Measurements from ENCODE around the gene NCAPH2. TPM values are rescaled to one million over a fixed set of nuclear protein-coding genes. Genes with fewer than 3 reads are reported as not detected.
"Not testable (repeated sequence)": the region's sequence is repeated elsewhere in the genome, so short reads cannot be mapped to it uniquely, and the experiment has no call there.

Gene NCAPH2
- total RNA-seq, 2 donors from 2014 or later: 97.0 to 103 TPM

DNA sequence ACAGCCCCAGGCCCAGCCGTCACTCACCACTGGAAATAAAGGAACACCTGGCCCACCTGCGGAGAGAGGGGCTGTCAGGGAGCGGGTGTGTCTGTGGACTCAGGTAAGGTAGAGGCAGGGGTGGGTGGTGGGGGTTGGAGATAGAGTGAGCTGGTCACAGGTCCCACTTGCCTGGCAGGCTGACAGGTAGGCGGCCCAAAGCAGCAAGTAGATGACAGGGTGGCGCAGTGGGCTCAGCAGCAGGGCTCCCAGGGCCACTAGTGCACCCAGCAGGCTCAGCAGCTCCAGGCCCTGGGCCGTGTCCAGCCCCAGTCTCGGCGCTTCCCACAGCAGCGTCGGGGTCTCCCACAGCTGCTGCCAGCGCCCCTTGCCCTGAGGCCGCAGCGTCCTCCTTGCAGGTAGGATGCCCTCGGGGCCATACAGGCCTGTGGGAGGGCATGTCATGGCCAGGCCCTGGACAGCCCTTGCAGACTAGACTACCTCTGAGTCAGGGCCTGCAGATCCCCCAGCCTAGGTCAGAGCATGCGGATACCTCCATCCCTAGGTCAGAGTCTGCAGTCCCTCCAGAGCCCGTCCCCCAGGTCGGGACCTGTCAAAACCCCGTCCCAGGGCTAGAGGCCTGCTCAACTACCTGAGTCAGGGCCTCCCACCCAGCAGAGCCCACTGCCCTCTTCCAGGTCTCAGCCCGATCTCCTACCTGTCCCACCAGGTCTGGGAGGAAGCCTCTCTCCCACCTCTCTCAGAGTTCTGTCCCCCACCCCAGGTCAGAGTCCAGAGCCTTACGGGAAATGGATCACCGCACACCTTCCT is 1.2 kb upstream of the NCAPH2 start:
- H3K9me3 ChIP-seq (ENCODE audit: control insufficient read depth, low read length, poor library complexity, severe bottlenecking): no peaks in the 10 kb centered on the region
- H3K36me3 Mint-ChIP-seq (ENCODE audit: low read depth): no peaks in the 10 kb centered on the region
- no peaks in the 10 kb centered on the region for H3K27me3 Mint-ChIP-seq
- no peak for ATAC-seq
- peak overlapping the region; percentile 96 for H3K4me3 Mint-ChIP-seq
- H3K4me1 Mint-ChIP-seq: peaks cover 14% of the 10 kb centered on the region
- DNase-seq: no peak
- H3K27ac Mint-ChIP-seq: peak overlapping the region; percentile 94

DNA sequence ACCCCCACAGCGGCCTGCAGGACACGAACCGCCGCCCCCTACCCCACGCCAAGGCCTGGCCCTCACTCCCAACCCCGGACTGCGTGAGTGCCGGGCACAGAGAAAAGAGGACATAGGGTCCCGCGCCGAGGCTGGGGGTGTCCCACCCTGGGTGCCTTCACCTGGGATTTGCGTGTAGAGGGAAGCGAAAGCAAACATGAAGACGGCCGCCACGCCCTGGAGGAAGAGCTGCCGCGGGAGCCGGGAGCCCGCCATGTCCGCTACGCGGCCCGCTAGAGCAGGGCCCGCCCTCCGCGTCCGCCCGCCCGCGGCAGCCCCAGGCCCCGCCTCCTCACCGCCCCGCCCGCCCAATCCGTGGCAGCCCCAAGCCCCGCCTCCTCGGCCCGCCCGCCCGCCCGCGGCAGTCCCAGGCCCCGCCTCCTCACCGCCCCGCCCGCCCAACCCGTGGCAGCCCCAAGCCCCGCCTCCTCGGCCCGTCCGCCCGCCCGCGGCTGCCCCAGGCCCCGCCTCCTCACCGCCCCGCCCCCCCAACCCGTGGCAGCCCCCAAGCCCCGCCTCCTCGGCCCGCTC is 518 bp upstream of the NCAPH2 start, which contains the start of gene LMF2:
TSS of gene LMF2 (minus strand) at position 282 of the 570 bp plus-strand sequence. CDS start at position 255, 27 bp downstream.
- Mint-ChIP-seq H3K4me1 (peaks cover 14% of the 10 kb centered on the region), H3K4me3 (peak within 1 kb of the TSS; percentile 96), H3K27me3 (no peaks in the 10 kb centered on the region), H3K36me3 (ENCODE audit: low read depth) (no peaks in the 10 kb centered on the region), H3K27ac (peak within 1 kb of the TSS; percentile 94)
- ATAC-seq (peak; percentile 82), DNase-seq (peak; percentile 84 to 96 (median 95))
- H3K9me3 ChIP-seq (ENCODE audit: control insufficient read depth, low read length, poor library complexity, severe bottlenecking): no peaks in the 10 kb centered on the region

DNA sequence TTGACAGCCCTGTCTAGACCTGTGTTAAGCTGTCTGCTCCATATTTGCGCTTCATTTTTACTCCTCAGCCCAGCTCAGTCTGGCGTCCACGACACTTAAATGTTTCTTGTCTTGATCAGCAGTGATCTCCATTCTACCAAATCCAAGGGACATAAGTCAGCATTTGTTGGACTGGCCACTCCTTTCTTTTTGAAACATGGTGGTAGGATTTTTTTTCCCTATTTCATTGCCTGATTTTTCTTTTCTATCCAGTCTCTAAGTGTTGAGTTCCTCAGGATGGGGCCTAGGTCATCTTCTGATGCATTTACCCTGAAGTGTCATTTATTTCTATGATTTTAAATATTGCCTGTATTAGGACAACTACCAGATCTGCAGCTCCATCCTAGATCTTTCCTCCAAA is 873 bp downstream of the NCAPH2 start:
- ATAC-seq (no peak), DNase-seq (no peak)
- peaks cover 15% of the 10 kb centered on the region for H3K4me1 Mint-ChIP-seq
- no peaks in the 10 kb centered on the region for H3K36me3 Mint-ChIP-seq (ENCODE audit: low read depth)
- H3K9me3 ChIP-seq (ENCODE audit: control insufficient read depth, low read length, poor library complexity, severe bottlenecking): no peaks in the 10 kb centered on the region
- H3K27ac Mint-ChIP-seq: peak overlapping the region; percentile 94
- peak overlapping the region; percentile 95 for H3K4me3 Mint-ChIP-seq
- H3K27me3 Mint-ChIP-seq: no peaks in the 10 kb centered on the region

DNA sequence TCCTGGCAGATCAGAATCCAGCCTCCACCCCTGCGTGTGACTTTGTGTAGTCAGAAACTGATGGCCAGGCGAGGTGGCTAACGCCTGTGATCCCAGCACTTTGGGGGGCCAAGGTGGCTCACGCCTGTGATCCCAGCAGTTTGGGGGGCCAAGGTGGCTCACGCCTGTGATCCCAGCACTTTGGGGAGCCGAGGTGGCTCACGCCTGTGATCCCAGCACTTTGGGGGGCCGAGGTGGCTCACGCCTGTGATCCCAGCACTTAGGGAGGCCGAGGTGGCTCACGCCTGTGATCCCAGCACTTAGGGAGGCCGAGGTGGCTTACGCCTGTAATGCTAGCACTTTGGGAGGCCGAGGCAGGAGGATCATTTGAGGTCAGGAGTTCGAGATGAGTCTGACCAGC is 5.2 kb downstream of the NCAPH2 start:
- H3K9me3 ChIP-seq (ENCODE audit: control insufficient read depth, low read length, poor library complexity, severe bottlenecking): no peaks in the 10 kb centered on the region
- Mint-ChIP-seq H3K27me3 (no peaks in the 10 kb centered on the region), H3K27ac (no peak overlapping the region), H3K4me1 (peaks cover 20% of the 10 kb centered on the region), H3K36me3 (ENCODE audit: low read depth) (peaks cover 2% of the 10 kb centered on the region), H3K4me3 (no peak overlapping the region)
- DNase-seq (no peak), ATAC-seq (no peak)

DNA sequence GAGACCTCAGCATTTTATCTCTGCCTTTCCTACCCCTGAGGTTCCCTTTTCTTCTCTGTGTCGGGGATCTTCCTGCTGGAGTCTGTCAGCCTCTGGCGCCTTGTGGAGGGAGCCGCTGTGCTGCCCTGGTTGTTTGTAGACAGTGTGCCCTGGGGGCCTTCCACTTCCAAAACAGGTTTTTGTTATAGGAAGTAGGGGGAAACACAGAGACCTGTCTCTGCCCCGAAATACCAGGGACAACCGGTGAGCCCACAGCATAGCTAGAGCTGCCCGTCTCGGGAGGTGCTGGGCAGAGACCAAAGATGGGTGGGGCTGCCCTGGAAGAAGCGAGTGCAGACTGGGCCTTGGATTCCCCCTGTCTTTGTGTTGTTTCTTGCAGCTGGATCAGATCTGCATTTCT is 8.0 kb downstream of the NCAPH2 start:
- Mint-ChIP-seq H3K4me1 (peaks cover 11% of the 10 kb centered on the region), H3K4me3 (no peak overlapping the region), H3K27ac (no peak overlapping the region), H3K27me3 (no peaks in the 10 kb centered on the region), H3K36me3 (ENCODE audit: low read depth) (peaks cover 2% of the 10 kb centered on the region)
- ATAC-seq (no peak), DNase-seq (no peak)
- no peaks in the 10 kb centered on the region for H3K9me3 ChIP-seq (ENCODE audit: control insufficient read depth, low read length, poor library complexity, severe bottlenecking)

DNA sequence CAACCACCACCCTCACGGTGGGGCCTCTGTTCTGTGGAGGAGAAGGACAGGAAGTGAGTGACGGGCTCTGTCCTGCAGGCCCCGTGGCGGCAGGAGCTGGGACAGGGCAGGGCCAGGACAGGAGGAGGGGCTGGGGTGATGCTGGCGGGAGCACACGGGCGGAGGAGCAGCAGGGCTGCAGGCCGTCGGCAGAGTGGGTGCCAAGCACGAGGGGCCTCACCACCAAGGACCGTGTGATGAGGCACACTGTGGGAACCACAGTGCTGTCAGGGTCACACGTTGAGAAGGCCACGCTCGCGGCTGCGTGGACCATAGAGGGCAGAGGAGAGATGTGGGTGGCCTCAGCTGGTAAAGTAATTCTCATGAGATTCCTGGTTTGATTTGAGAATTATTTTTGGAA is 8.9 kb downstream of the NCAPH2 start:
- H3K36me3 Mint-ChIP-seq (ENCODE audit: low read depth): peaks cover 2% of the 10 kb centered on the region
- H3K9me3 ChIP-seq (ENCODE audit: control insufficient read depth, low read length, poor library complexity, severe bottlenecking): no peaks in the 10 kb centered on the region
- no peak overlapping the region for H3K4me3 Mint-ChIP-seq
- ATAC-seq (no peak), DNase-seq (no peak)
- no peaks in the 10 kb centered on the region for H3K27me3 Mint-ChIP-seq
- no peak overlapping the region for H3K27ac Mint-ChIP-seq
- peaks cover 11% of the 10 kb centered on the region for H3K4me1 Mint-ChIP-seq

DNA sequence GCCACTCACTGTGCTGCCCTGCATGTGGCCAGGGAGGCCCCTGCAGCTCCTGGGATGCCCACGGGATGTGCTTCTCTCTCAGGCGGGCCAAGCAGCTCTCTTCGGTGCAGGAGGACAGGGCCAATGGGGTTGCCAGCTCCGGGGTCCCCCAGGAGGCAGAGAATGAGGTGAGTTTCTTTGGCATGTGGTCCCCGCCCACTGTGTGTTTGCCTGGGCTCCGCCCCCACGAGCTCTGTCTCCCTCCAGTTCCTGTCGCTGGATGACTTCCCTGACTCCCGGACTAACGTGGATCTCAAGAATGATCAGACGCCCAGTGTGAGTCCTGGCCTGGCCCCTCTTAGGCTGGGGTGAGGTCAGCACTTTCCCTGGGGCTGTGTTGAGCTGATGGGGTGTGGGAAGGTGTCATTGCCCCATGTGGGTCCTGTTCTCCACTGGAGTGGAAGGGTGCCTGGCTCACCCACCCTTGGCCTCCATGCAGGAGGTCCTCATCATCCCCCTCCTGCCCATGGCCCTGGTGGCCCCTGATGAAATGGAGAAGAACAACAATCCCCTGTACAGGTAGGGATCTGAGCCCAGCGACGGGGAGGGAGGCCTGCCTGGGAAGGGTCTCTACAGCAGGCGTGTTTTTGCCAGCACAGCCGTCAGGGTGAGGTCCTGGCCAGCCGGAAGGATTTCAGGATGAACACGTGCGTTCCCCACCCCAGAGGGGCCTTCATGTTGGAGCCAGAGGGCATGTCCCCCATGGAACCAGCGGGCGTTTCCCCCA is 9.7 kb downstream of the NCAPH2 start:
- ATAC-seq: no peak
- peaks cover 2% of the 10 kb centered on the region for H3K36me3 Mint-ChIP-seq (ENCODE audit: low read depth)

DNA sequence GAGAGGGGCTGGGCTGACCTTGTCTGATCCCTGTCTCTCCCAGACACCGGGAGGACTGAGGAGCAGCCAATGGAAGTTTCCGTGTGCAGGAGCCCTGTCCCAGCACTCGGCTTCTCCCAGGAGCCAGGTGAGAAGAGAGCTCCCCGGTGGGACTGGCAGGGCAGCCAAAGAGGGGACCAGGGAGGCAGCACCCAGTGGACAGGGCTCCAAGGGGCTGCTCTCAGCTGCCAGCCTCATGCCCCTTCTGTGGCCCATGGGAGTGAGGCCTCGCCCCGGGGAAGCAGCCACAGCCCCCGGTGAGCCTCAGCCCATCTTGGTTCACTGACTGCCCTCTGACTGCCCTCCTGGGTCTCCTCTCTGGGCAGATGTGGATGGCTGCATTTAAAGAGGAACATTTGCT is 10.6 kb downstream of the NCAPH2 start:
- DNase-seq (no peak), ATAC-seq (no peak)
- Mint-ChIP-seq H3K4me1 (peaks cover 13% of the 10 kb centered on the region), H3K27ac (no peak overlapping the region), H3K36me3 (ENCODE audit: low read depth) (peaks cover 2% of the 10 kb centered on the region), H3K4me3 (no peak overlapping the region), H3K27me3 (no peaks in the 10 kb centered on the region)
- H3K9me3 ChIP-seq (ENCODE audit: control insufficient read depth, low read length, poor library complexity, severe bottlenecking): no peaks in the 10 kb centered on the region

More for the DNA sequence above, 9.7 kb downstream of the NCAPH2 start:
- DNase-seq: no peak
- Mint-ChIP-seq H3K4me1 (peaks cover 11% of the 10 kb centered on the region), H3K27me3 (no peaks in the 10 kb centered on the region), H3K27ac (no peak overlapping the region), H3K4me3 (no peak overlapping the region)
- H3K9me3 ChIP-seq (ENCODE audit: control insufficient read depth, low read length, poor library complexity, severe bottlenecking): no peaks in the 10 kb centered on the region

DNA sequence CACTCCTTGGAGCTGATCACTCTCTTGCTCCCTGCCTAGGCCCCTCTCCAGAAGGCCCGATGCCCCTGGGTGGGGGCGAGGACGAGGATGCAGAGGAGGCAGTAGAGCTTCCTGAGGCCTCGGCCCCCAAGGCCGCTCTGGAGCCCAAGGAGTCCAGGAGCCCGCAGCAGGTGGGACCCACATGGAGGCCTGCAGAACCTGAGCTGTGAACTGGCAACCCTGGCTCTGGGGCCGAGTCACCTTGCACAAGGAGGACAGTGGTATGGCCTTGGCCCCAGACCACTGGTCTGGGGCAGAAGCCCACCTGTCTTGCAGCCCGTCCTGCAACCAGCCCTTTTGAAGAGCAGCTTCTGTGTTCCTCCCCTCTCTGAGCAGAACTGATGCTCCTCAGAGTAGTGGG is 11.1 kb downstream of the NCAPH2 start:
- Mint-ChIP-seq H3K36me3 (ENCODE audit: low read depth) (peaks cover 2% of the 10 kb centered on the region), H3K4me3 (no peak overlapping the region), H3K4me1 (peaks cover 12% of the 10 kb centered on the region), H3K27me3 (no peaks in the 10 kb centered on the region), H3K27ac (no peak overlapping the region)
- H3K9me3 ChIP-seq (ENCODE audit: control insufficient read depth, low read length, poor library complexity, severe bottlenecking): no peaks in the 10 kb centered on the region
- ATAC-seq (no peak), DNase-seq (no peak)

DNA sequence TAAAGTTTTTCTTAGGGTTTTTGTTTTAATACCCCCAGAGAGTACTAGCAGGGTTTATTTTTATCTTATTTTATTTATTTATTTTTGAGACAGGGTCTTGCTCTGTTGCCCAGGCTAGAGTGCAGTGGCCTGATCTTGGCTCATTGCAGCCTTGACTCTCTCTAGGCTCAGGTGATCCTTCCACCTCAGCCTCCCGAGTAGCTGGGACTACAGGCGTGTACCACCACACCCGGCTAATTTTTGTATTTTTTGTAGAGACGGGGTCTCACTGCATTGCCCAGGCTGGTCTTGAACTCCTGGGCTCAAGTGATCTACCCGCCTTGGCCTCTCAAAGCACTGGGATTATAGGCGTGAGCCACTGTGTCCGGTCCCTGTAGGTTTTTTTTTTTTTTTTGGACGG is 12.2 kb downstream of the NCAPH2 start:
- not testable (repeated sequence) for H3K36me3 Mint-ChIP-seq (ENCODE audit: low read depth); H3K27ac Mint-ChIP-seq

DNA sequence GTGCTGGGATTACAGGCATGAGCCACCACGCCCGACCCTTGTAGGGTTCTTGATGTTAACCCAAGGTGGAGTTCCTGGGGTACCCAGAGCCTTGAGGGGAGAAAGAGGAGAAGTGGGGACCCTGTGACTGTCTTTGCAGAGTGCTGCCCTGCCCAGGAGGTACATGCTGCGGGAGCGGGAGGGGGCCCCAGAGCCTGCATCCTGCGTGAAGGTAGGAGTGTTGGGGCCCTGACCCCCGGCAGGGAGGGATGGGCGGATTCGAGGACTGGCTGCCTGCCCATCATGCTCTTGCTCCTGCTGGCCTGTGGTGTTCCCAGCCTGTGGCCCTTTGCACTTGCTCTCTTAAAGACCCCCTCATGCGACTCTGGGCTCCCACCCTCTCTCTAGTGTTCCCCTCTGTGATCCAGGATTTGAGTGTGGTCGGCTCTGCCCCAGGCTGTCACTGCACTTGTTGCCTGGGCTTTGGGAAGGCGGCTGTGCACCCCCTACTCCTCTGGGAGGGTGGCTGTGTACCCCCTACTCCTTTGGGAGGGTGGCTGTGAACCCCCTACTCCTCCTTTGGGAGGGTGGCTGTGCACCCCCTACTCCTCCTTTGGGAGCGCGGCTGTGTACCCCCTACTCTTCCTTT is 12.9 kb downstream of the NCAPH2 start:
- Mint-ChIP-seq H3K36me3 (ENCODE audit: low read depth) (no peaks in the 10 kb centered on the region), H3K27ac (no peak overlapping the region)

More for the DNA sequence above, 12.2 kb downstream of the NCAPH2 start:
- not testable (repeated sequence) for H3K27me3 Mint-ChIP-seq; DNase-seq; H3K4me3 Mint-ChIP-seq; H3K9me3 ChIP-seq (ENCODE audit: control insufficient read depth, low read length, poor library complexity, severe bottlenecking); ATAC-seq
- peaks cover 13% of the 10 kb centered on the region for H3K4me1 Mint-ChIP-seq

DNA sequence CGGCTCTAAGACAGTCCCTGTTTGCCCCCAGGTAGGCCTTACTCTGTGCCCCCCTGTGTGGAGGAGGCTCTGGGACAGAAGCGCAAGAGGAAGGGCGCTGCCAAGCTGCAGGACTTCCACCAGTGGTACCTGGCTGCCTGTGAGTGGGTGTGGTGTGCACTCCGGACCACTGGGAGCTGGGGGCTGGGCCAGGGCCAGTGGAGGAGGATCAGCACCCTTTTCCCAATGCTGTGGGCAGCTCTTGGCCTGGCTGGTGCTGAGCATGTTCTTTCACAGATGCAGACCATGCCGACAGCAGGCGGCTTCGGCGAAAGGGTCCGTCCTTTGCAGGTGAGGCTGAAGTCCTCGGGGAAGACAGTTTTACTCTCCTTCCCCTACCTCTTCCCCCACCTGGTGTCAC is 13.7 kb downstream of the NCAPH2 start:
- H3K36me3 Mint-ChIP-seq (ENCODE audit: low read depth): no peaks in the 10 kb centered on the region
- ATAC-seq (no peak), DNase-seq (no peak)
- peaks cover 12% of the 10 kb centered on the region for H3K4me1 Mint-ChIP-seq
- no peak overlapping the region for H3K27ac Mint-ChIP-seq
- no peaks in the 10 kb centered on the region for H3K27me3 Mint-ChIP-seq
- H3K9me3 ChIP-seq (ENCODE audit: control insufficient read depth, low read length, poor library complexity, severe bottlenecking): no peaks in the 10 kb centered on the region
- H3K4me3 Mint-ChIP-seq: no peak overlapping the region

More for the DNA sequence above, 12.9 kb downstream of the NCAPH2 start:
- Mint-ChIP-seq H3K27me3 (no peaks in the 10 kb centered on the region), H3K4me3 (no peak overlapping the region), H3K4me1 (peaks cover 12% of the 10 kb centered on the region)
- DNase-seq: no peak
- no peak for ATAC-seq
- no peaks in the 10 kb centered on the region for H3K9me3 ChIP-seq (ENCODE audit: control insufficient read depth, low read length, poor library complexity, severe bottlenecking)
